MCF 10A (cell line): Measurements from ENCODE around the gene MYLK. TPM values are rescaled to one million over a fixed set of nuclear protein-coding genes. Genes with fewer than 3 reads are reported as not detected.

ENCODE experiments used
- BruUV-seq: library from RNA; stranded (reverse); fragments of 400-500 nt; replicated peaks from 2 replicates; lab custom pipeline; 2021; lab: Mats Ljungman, UMichigan
- CTCF ChIA-PET: fragments of 300-600 bp; sonication (Branson Sonifier 250); formaldehyde crosslinking; extraction: SDS; loops from one replicate; lab custom pipeline; 2021; ENCODE audit warnings: antibody characterized with exemption, inconsistent platforms; lab: Yijun Ruan, JAX
- POLR2A ChIA-PET: fragments of 300-600, 350-650 bp; sonication (Branson Sonifier 250); formaldehyde crosslinking; extraction: SDS; loops from one replicate; lab custom pipeline; 2020; ENCODE audit warnings: antibody characterized with exemption, inconsistent platforms; lab: Yijun Ruan, JAX
- DNase-seq: peaks from one replicate; pipeline ENCODE4 v3.0.0-alpha.2; 2018; ENCODE audit not compliant: unreplicated experiment
- H3K27ac Mint-ChIP-seq: one replicate; pipeline ENCODE4 v1.8.0; 2022; ENCODE audit warnings: mild to moderate bottlenecking, low read depth, mixed read lengths; ENCODE audit not compliant: unreplicated experiment
- H3K27me3 Mint-ChIP-seq: one replicate; pipeline ENCODE4 v1.8.0; 2022; ENCODE audit warnings: mixed read lengths; ENCODE audit not compliant: insufficient read depth, unreplicated experiment
- H3K36me3 Mint-ChIP-seq: one replicate; pipeline ENCODE4 v1.8.0; 2022; ENCODE audit warnings: mild to moderate bottlenecking, moderate library complexity, mixed read lengths; ENCODE audit not compliant: insufficient read depth, unreplicated experiment
- H3K4me1 Mint-ChIP-seq: one replicate; pipeline ENCODE4 v1.8.0; 2022; ENCODE audit warnings: mixed read lengths; ENCODE audit not compliant: insufficient read depth, unreplicated experiment
- H3K4me3 Mint-ChIP-seq: one replicate; pipeline ENCODE4 v1.8.0; 2022; ENCODE audit warnings: mild to moderate bottlenecking, moderate library complexity, mixed read lengths; ENCODE audit not compliant: unreplicated experiment
- H3K9me3 Mint-ChIP-seq: one replicate; pipeline ENCODE4 v1.8.0; 2022; ENCODE audit warnings: mixed read lengths; ENCODE audit not compliant: unreplicated experiment
- intact Hi-C: fragments of 100-400 bp; cut with micrococcal nuclease; formaldehyde crosslinking; loops from 2 replicates; pipeline ENCODE4 v1.14.1; 2022
- total RNA-seq: library from RNA; stranded (reverse); gene quantifications from 2 replicates; pipeline ENCODE4 v1.2.3, GENCODE V29; 2022
- TF ChIP-seq, protein P1 (sequence below): fragments of 200-600 bp; IDR thresholded peaks from one replicate; pipeline ENCODE4 v1.8.0; 2022; ENCODE audit warnings: antibody characterized with exemption, mild to moderate bottlenecking; ENCODE audit not compliant: unreplicated experiment

MYLK gene
- total RNA-seq, 1 experiment from 2014 or later, result 2.3 TPM

DNA sequence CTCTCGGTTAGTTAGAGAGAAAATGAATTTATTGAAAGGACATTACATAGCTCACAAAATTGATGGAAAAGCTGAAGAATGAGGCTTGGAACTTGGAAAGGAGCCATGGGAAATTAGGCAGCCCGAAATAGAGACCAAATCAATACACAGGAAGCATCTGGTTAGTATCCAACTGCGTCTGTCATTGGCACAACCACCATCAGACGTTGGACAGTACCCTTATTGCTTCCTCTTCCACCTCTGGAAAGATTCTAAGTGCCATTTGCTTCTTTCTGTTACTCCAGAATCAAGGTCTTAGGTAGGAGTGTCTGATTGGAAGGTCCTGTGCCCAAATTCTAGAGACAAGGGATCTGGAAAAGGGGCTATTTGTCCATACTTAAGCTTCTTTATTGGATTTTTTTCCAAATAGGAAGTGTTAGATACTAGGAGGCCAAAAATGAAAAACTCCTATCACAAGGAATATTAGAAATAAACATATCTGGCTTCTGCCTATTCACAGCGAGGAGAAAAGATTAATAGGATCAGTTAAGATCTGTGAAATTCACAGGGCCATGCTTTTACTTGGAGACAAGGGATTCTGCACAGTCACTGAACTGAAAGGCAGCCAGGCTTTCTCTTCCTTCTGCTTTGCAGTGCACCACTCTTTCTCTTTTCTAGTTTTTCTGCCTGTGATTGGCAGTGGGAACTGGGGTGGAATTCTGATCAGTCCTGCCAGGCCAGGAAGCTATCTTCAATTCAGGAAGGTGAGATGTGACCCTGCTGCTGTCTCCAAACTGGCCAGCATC is 288.5 kb downstream of the MYLK start:
- H3K4me1 Mint-ChIP-seq, result peaks cover 25% of the 10 kb centered on the region
- no peak overlapping the region for H3K4me3 Mint-ChIP-seq
- BruUV-seq, result no TSS peak
- H3K9me3 Mint-ChIP-seq, result no peaks in the 10 kb centered on the region
- intact Hi-C loops, result no loop called here
- ChIA-PET POLR2A (interaction anchor here (0.9 to 3.5 kb wide), 3 partner anchors 10 to 14 kb away, joined by 4 to 44 read pairs (median 4); partner anchors contain the start of gene HACD2), CTCF (interaction anchor here (0.7 to 1.6 kb wide), 2 partner anchors 8 to 381 kb away, joined by 3 to 7 read pairs; no protein-coding TSS in a partner anchor)
- H3K27me3 Mint-ChIP-seq, result no peaks in the 10 kb centered on the region
- TF ChIP-seq, protein P1, sequence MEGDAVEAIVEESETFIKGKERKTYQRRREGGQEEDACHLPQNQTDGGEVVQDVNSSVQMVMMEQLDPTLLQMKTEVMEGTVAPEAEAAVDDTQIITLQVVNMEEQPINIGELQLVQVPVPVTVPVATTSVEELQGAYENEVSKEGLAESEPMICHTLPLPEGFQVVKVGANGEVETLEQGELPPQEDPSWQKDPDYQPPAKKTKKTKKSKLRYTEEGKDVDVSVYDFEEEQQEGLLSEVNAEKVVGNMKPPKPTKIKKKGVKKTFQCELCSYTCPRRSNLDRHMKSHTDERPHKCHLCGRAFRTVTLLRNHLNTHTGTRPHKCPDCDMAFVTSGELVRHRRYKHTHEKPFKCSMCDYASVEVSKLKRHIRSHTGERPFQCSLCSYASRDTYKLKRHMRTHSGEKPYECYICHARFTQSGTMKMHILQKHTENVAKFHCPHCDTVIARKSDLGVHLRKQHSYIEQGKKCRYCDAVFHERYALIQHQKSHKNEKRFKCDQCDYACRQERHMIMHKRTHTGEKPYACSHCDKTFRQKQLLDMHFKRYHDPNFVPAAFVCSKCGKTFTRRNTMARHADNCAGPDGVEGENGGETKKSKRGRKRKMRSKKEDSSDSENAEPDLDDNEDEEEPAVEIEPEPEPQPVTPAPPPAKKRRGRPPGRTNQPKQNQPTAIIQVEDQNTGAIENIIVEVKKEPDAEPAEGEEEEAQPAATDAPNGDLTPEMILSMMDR, result no peak
- H3K36me3 Mint-ChIP-seq, result peaks cover 21% of the 10 kb centered on the region
- H3K27ac Mint-ChIP-seq, result no peak overlapping the region
- DNase-seq, result no peak

DNA sequence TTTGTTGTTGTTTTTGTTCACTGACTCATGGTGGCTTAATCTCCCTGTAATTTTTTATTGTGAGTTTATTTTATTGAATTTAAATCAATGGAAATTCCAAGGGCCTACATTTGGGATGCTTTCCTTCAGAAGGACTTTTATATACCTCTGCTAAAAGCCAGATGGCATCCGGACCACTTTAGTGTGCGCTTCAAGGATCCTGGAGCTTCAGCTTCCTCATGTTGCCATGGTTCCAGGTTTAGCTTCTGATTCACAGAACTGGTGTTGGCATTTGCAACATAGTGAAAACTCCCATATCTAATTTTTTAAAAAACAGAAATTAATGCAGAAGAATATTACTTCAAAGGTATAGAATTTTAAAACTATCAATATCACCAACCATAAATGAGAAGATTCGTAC is 290.8 kb downstream of the MYLK start:
- intact Hi-C loops, result no loop called here
- TF ChIP-seq, protein P1, result no peak
- H3K9me3 Mint-ChIP-seq, result no peaks in the 10 kb centered on the region
- no TSS peak for BruUV-seq
- H3K27me3 Mint-ChIP-seq, result no peaks in the 10 kb centered on the region
- ChIA-PET POLR2A (interaction anchor here (1.0 kb wide), 1 partner anchor 12 kb away, joined by 3 read pairs; no protein-coding TSS in a partner anchor), CTCF (no interaction called here)
- H3K27ac Mint-ChIP-seq, result no peak overlapping the region
- H3K4me3 Mint-ChIP-seq, result no peak overlapping the region
- DNase-seq, result no peak
- peaks cover 29% of the 10 kb centered on the region for H3K36me3 Mint-ChIP-seq
- H3K4me1 Mint-ChIP-seq, result peaks cover 16% of the 10 kb centered on the region

DNA sequence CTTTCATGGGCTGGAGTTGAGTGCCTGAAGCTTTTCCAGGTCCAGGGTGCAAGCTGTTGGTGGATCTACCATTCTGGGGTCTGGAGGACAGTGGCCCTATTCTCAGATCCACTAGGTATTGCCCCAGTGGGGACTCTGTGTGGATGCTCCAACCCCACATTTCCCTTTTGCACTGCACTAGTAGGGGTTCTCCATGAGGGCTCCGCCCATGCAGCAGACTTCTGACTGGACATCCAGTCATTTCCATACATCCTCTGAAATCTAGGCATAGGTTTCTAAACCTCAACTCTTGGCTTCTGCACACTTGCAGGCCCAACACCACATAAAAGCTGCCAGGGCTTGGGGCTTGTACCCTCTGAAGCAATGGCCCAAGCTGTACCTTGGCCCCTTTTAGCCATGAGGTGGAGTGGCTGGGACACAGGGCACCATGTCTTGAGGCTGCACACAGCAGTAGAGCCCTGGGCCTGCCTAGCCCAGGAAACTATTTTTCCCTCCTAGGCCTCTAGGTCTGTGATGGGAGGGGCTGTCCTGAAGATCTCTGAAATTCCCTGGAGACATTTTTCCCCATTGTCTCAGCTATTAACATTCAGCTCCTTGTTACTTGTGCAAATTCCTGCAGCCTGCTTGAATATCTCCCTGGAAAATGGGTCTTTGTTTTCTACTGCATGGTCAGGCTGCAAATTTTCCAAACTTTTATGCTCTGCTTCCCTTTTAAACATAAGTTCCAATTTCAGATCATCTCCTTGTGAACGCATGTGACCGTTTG is 293.3 kb downstream of the MYLK start:
- Mint-ChIP-seq H3K36me3 (peaks cover 38% of the 10 kb centered on the region), H3K4me1 (peaks cover 23% of the 10 kb centered on the region), H3K9me3 (no peaks in the 10 kb centered on the region), H3K27ac (no peak overlapping the region), H3K4me3 (no peak overlapping the region), H3K27me3 (no peaks in the 10 kb centered on the region)
- BruUV-seq, result no TSS peak
- no peak for DNase-seq
- CTCF ChIA-PET, result interaction anchor here (0.7 kb wide), 1 partner anchor 12 kb away, joined by 3 read pairs; no protein-coding TSS in a partner anchor
- intact Hi-C loops, result no loop called here
- TF ChIP-seq, protein P1, result no peak
- POLR2A ChIA-PET, result no interaction called here

GRCh38 chr3:123587401-123587800 is 296.7 kb downstream of the MYLK start:
- intact Hi-C loops, result loop anchor here (5.0 to 10.0 kb wide), 3 partner anchors 35 to 115 kb away; no protein-coding TSS in a partner anchor
- H3K4me1 Mint-ChIP-seq, result peaks cover 18% of the 10 kb centered on the region
- no peak for DNase-seq
- peaks cover 40% of the 10 kb centered on the region for H3K36me3 Mint-ChIP-seq
- no peaks in the 10 kb centered on the region for H3K27me3 Mint-ChIP-seq
- TF ChIP-seq, protein P1, result no peak
- ChIA-PET CTCF (interaction anchor here (0.6 to 3.2 kb wide), 8 partner anchors 9 to 222 kb away, joined by 3 to 17 read pairs (median 4); no protein-coding TSS in a partner anchor), POLR2A (interaction anchor here (0.6 to 8.2 kb wide), 9 partner anchors 9 to 1144 kb away, joined by 3 to 381 read pairs (median 8); no protein-coding TSS in a partner anchor)
- H3K4me3 Mint-ChIP-seq, result no peak overlapping the region
- no peak overlapping the region for H3K27ac Mint-ChIP-seq
- H3K9me3 Mint-ChIP-seq, result no peaks in the 10 kb centered on the region
- BruUV-seq, result no TSS peak
